Vagina (tissue), 2 donors: ENCODE measurements around the gene TMEM43.

Experiments
- CTCF ChIP-seq, 3 experiments: fragments of 450-650 bp in 2 of 3; fragments of 200-600 bp in 1 of 3; sonication (generic) in 1 of 3; IDR thresholded peaks; one replicate each; pipeline ENCODE4 v1.5.1; 2017 to 2019; ENCODE audit warnings: antibody characterized with exemption in 3 of 3, mild to moderate bottlenecking in 2 of 3, moderate library complexity in 2 of 3
- POLR2A ChIP-seq, 2 donors: fragments of 450-650 bp; IDR thresholded peaks; one replicate each; pipeline ENCODE4 v1.6.1; 2017; ENCODE audit warnings: antibody characterized with exemption in 2 of 2, mild to moderate bottlenecking in 2 of 2, moderate library complexity in 2 of 2
- POLR2AphosphoS5 ChIP-seq, 2 donors: sonication (generic); formaldehyde crosslinking; IDR thresholded peaks; one replicate each; pipeline ENCODE4 v1.9.0; 2017; ENCODE audit warnings: antibody characterized with exemption in 2 of 2, mild to moderate bottlenecking in 2 of 2, low read depth in 1 of 2; ENCODE audit not compliant: insufficient read depth in 1 of 2

GRCh38 chr3:14122301-14122700 lies 2.6 kb upstream of the TMEM43 start:
- TF ChIP-seq CTCF (IDR thresholded peaks at IDR 0.05) (no peak), POLR2A (IDR thresholded peaks at IDR 0.05) (no peak), POLR2AphosphoS5 (IDR thresholded peaks at IDR 0.05; ENCODE audit: insufficient read depth in 1 of 2, low read depth in 1 of 2) (no peak)
